Mucosa of descending colon (tissue), 3 donors: ENCODE data around the gene ZNF556. TPM values are rescaled to one million over a fixed set of nuclear protein-coding genes. Genes with fewer than 3 reads are reported as not detected.

Source experiments
- ATAC-seq: fragments of 200-7000 bp; cut with Tn5 transposase; one replicate; pipeline ENCODE4 v1.9.1; 2020; ENCODE audit warnings: mild to moderate bottlenecking, moderate library complexity
- DNase-seq, 3 donors: peaks; one replicate each; pipeline ENCODE4 v3.0.0-alpha.2; 2020
- H3K36me3 ChIP-seq: fragments of 200-600 bp; one replicate; pipeline ENCODE4 v1.8.0; 2021; ENCODE audit warnings: low read depth, mild to moderate bottlenecking
- H3K4me1 ChIP-seq: fragments of 200-600 bp; one replicate; pipeline ENCODE4 v1.8.0; 2021; ENCODE audit warnings: low read depth, mild to moderate bottlenecking
- H3K4me3 ChIP-seq: fragments of 200-600 bp; one replicate; pipeline ENCODE4 v1.8.0; 2021; ENCODE audit warnings: mild to moderate bottlenecking
- H3K9me3 ChIP-seq: fragments of 200-600 bp; one replicate; pipeline ENCODE4 v1.8.0; 2021; ENCODE audit warnings: mild to moderate bottlenecking
- CTCF ChIP-seq: fragments of 200-600 bp; IDR thresholded peaks from one replicate; pipeline ENCODE4 v1.8.0; 2022; ENCODE audit warnings: antibody characterized with exemption, mild to moderate bottlenecking
- intact Hi-C, 2 donors: fragments of 100-400 bp; cut with DNase I in 1 of 2; cut with micrococcal nuclease in 1 of 2; formaldehyde crosslinking; loops; one replicate each; pipeline versions ENCODE4 v1.11.0 to v1.11.1; 2022; cut with DNase I, micrococcal nuclease
- long read RNA-seq, 2 donors: library from polyadenylated mRNA; unstranded; transcript quantifications; one replicate each; pipeline ENCODE4 v2.0.0, GENCODE V29; 2019 to 2021
- total RNA-seq, 3 donors: library from RNA; stranded (reverse); fragmentation: NEBNext Ultra II Directional in 2 of 3; extraction: Animal tissue kit (Norgen Biotek cat#: 25700) in 2 of 3; gene quantifications; one replicate each; pipeline versions ENCODE4 v1.2.1 to v1.2.4, GENCODE V29; 2021 to 2023
- donor health status: DM: no; HTN: no; CAD: no; lungs with moderate emphysema.
- donor health status: DM: no; HTN: no; CAD: no.
- donor health status: DM: no; HTN: yes; CAD: no.

The ZNF556 gene
- total RNA-seq: under 1 TPM in 1 of 3 donors, not detected in 2; 0.29 TPM
- long read RNA-seq, donor 1: 0 reads
- long read RNA-seq, donor 2: 0 reads

- no peak for TF ChIP-seq CTCF
- H3K4me3 ChIP-seq: no peak within 1 kb of the TSS
- H3K36me3 ChIP-seq: no peaks in the 10 kb centered on the region
- DNase-seq: peak in 1 of 3 donors; percentile 13
- no peaks in the 10 kb centered on the region for H3K4me1 ChIP-seq
- peak; percentile 57 for ATAC-seq
- intact Hi-C loops: no loop called here
- H3K9me3 ChIP-seq: no peaks in the 10 kb centered on the region
Measured at GRCh38 chr19:2867025-2867991, at the start of gene ZNF556. Gene ZNF556 (plus strand): TSS chr19:2867335. CDS start chr19:2867422, 87 bp downstream.

GRCh38 chr19:2819540-2820111 lies 47.5 kb upstream of the ZNF556 start, which contains the start of gene ZNF554:
Gene ZNF554 (plus strand): TSS chr19:2819868. CDS start chr19:2820072, 204 bp downstream.
- intact Hi-C loops: no loop called here
- Histone ChIP-seq H3K9me3 (no peaks in the 10 kb centered on the region), H3K36me3 (no peaks in the 10 kb centered on the region), H3K4me1 (peaks cover 6% of the 10 kb centered on the region), H3K4me3 (peak within 1 kb of the TSS; percentile 60)
- DNase-seq (peak; percentile 98 to 99 (median 98)), ATAC-seq (peak; percentile 100)
- TF ChIP-seq CTCF: peak; percentile 96

- Histone ChIP-seq H3K4me3 (peak overlapping the region; percentile 60), H3K9me3 (no peaks in the 10 kb centered on the region), H3K36me3 (no peaks in the 10 kb centered on the region), H3K4me1 (peaks cover 6% of the 10 kb centered on the region)
- ATAC-seq (peak; percentile 24), DNase-seq (peak in 1 of 3 donors; percentile 42)
- no peak for TF ChIP-seq CTCF
- intact Hi-C loops: no loop called here
Measured at GRCh38 chr19:2820112-2820702, 46.9 kb upstream of the ZNF556 start.

- DNase-seq: no peak
- no peak overlapping the region for H3K4me3 ChIP-seq
- ATAC-seq: no peak
- no peak for TF ChIP-seq CTCF
- H3K36me3 ChIP-seq: no peaks in the 10 kb centered on the region
- H3K4me1 ChIP-seq: peaks cover 6% of the 10 kb centered on the region
- intact Hi-C loops: no loop called here
- H3K9me3 ChIP-seq: peaks cover 2% of the 10 kb centered on the region
Measured at GRCh38 chr19:2822846-2823245, 44.3 kb upstream of the ZNF556 start.

- Histone ChIP-seq H3K4me3 (no peak overlapping the region), H3K4me1 (peaks cover 6% of the 10 kb centered on the region), H3K36me3 (no peaks in the 10 kb centered on the region), H3K9me3 (peaks cover 4% of the 10 kb centered on the region)
- no peak for ATAC-seq
- DNase-seq: peak in 1 of 3 donors; percentile 12
- intact Hi-C loops: no loop called here
- no peak for TF ChIP-seq CTCF
Measured at GRCh38 chr19:2823646-2824045, 43.5 kb upstream of the ZNF556 start.
